SH-SY5Y (cell line): ENCODE measurements around the gene AK4.

Source experiments
- GATA2 ChIP-seq: IDR thresholded peaks from 2 replicates; pipeline ENCODE4 v1.6.1; 2011; ENCODE audit warnings: mild to moderate bottlenecking, low read depth, low read length
- GATA3 ChIP-seq: IDR thresholded peaks from 2 replicates; pipeline ENCODE4 v1.6.1; 2011; ENCODE audit warnings: low read depth, mild to moderate bottlenecking, low read length, moderate library complexity

Gene AK4

DNA sequence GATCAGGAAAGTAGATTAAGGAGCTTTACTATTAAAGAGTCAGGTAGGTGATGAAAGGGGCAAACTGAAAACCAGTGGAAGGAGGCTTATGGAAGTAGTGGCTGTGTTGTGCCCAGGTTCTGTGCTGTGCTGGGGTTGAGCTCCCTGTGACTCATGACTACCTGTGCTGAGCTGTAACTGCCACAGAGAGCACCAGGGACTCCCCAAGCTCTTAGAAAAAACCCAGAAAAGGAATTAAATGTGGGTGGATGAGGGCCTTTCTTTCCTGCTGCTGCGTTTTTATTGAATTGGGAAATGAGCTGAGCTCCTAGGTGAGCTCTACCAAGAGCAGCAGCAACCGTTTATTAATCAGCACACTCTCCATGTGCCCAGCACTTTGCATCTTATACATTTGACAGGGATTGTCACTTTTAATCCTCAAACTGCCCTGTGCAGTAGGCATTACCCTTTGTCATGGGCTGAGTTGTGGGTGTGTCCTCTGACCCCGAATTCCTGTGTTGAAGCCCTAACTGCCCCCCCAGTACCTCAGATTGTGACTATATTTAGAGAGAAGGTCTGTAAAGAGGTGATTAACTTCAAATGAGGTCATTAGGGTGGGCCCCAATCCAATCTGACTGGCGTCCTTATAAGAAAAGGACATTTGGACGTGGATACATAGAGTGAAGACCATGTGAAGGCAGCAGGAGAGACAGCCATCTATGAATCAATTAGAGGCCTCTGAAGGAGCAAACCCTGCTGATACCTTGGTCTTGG is 65.4 kb downstream of the AK4 start:
- TF ChIP-seq GATA3 (no peak), GATA2 (no peak)

DNA sequence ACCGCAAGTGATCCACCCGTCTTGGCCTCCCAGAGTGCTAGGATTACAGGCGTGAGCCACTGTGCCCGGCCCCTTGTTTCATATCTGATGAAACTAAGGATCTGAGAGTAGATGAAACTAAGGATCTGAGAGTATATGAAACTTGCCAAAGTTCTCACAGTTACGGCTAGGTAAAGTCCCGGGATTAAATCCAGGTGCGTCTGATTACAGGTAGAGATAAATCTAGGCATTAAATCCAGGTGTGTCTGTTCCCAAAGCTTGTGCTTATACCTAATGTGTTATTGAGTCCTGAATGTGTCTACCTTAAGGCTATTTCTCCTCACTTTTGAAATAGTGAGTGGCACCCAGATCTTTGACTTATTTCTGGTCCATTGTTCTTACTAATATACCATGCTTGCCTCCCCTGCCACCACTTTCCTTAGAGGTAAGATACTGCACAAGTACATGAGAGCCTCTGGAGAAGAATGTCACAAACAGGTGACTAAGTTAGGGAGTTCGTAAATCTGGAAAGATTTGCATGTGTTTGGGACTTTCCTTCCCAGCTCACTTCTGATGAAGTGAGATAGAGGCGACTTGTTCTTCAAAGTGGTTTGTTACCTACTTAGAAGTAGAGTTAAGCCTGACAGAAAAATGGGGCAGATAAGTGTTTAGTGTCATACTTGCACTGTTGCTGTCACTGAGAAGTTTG is 66.5 kb downstream of the AK4 start:
- TF ChIP-seq GATA3 (no peak), GATA2 (no peak)

DNA sequence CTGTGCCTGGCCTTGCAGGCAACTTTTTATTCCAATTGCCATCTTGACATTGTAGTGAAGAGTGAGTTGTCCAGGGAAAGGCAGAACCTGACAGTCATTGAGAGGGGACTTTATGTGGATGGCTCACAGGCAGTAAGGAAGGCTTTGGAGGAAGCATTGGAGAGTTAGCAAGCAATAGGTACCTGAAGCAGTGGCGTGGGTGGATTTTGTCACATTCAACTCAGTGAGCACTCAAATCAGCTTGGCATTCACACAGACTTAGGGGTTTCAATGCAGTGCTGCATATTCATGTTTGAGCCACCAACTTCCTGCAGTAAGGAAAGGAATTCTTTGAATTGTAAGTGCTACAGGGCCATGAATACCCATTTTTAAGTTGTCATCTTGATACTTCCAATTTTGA is 69.0 kb downstream of the AK4 start:
- TF ChIP-seq GATA3, result no peak
- TF ChIP-seq GATA2, result no peak

DNA sequence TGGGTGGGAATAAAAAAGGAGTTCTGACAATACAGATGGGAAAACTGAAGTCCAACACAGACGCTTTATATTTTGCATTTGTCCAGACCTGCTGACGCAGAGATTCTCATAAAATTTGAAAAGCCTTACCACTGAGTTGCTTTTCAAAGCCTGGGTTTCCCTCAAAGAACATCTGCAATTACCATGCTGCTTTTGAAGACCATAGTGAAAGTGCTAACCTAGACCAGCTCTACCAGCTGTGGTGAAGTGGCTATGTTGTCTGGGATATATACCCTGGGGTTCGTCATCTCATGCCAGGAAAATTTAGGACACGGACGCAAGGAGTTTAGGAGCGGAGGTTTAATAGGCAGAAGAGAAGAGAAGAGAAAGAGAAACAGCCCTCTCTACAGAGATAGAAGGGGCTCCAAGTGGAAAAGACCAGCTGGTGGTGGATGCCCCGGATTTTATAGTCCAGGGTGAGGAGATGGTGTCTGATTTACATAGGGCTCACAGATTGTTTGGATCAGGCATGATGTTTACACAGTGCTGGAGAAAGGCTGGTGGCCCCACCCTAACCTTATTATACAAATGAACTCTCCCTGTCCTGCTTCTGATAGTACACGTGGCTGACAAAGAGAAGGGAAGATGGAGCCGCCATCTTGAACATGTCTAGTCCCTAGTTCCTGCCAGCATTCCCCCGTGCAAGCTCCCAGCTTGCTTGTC is 73.8 kb downstream of the AK4 start:
- TF ChIP-seq GATA3, result no peak
- TF ChIP-seq GATA2, result no peak

DNA sequence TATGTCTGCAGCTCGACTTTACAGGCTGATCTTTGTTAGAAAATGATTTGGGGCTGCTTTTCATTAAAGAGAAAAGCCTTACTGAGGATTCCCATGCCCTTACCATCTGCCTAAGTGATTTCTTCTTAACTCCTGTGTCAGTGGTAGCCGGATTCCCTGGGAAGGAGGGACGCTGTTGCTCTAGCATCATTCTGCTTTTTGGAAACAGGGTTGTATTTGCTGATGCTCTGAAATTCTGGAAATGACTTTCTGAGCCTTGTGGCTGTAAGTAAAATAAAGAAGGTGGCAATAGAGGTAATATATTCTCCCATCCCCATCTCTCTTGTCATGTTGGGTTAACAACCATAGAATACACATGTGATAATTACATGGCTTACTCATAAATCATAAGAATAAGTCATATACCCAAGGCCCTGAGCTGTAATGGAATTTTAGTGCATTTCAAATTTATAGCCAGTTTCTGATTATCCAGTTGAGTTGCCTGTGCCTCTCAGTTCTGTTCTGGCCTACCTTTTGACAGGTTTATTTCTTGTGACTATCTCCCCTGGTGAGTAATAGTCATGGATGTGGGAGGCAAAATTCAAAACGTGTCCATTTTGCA is 74.4 kb downstream of the AK4 start:
- TF ChIP-seq GATA2, result no peak
- no peak for TF ChIP-seq GATA3

DNA sequence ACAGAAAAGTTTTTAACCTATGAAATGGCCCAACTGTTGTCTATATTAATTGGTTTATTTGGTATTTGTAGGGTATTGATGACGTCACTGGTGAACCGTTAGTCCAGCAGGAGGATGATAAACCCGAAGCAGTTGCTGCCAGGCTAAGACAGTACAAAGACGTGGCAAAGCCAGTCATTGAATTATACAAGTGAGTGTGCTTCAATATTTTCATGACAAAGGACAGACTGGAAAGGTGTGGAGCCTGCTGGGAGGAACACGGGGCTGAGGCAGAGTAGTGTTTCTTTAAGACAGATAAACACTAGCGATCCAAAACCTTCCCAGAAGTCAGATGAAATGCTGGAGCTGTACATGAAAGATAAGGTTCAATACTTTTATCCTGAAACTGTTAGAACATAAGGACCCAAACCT is 76.7 kb downstream of the AK4 start:
- no peak for TF ChIP-seq GATA2
- TF ChIP-seq GATA3, result no peak

DNA sequence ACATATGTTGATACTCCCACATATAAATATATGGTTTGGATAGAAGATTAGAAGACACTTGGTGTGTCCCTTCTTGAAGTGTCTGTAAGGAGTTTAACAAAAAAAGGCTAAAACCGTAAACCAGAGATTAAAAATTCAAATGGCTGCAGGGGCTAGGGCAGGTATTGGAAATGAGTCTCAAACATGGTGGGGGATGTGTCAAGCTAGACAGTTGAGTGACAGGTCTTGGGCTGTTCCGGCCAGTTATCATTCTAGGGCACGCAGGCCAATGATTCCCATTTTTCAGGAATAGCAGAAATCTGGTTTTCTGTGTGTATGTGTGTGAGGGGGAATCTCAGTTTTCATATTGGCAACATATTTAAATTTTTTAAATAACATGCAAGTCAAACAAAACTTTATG is 77.2 kb downstream of the AK4 start:
- no peak for TF ChIP-seq GATA2

DNA sequence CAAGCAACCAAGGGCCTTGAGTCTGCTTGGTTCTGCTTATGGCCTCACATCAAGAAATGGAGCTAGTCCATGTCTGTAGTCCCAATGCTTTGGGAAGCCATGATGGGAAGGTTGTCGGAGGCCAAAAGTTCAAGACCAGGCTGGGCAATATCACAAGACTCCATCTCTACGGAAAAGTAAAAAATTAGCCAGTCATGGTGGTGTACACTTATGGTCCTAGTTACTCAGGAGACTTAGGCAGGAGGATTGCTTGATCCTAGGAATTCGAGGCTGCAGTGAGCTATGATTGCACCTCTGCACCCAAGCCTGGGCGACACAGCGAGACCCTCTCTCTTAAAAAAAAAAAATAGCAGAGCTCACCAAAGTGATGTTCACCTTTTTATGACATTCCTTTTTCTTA is 81.2 kb downstream of the AK4 start:
- no peak for TF ChIP-seq GATA3
- no peak for TF ChIP-seq GATA2

DNA sequence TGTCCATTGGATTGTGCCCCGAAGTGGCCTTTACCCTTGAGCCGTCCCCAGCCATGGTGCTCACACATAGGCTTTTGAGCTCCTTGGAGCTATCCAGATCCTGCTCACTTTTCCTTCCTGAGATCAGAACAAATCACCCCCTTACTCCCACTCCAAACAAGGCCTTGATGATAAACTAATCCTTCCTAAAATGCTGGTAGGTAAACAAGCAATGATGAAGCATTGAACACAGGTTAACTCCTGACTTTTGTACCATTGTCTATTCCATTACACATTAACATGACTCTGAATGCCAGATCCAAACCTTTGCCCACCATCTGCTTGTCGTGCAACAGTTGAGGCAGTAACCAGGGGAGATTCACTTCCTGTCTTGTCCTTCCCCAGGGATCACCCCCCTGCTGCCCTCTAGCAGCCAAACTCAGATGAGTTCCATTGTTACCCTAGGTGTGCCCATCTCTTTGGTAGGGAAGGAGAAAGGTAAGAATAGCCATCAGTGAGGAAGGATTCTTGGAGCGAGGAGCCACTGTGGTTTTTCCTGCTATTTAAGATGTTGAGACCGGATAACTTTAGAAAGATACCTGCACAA is 81.8 kb downstream of the AK4 start:
- no peak for TF ChIP-seq GATA3
- TF ChIP-seq GATA2, result no peak

DNA sequence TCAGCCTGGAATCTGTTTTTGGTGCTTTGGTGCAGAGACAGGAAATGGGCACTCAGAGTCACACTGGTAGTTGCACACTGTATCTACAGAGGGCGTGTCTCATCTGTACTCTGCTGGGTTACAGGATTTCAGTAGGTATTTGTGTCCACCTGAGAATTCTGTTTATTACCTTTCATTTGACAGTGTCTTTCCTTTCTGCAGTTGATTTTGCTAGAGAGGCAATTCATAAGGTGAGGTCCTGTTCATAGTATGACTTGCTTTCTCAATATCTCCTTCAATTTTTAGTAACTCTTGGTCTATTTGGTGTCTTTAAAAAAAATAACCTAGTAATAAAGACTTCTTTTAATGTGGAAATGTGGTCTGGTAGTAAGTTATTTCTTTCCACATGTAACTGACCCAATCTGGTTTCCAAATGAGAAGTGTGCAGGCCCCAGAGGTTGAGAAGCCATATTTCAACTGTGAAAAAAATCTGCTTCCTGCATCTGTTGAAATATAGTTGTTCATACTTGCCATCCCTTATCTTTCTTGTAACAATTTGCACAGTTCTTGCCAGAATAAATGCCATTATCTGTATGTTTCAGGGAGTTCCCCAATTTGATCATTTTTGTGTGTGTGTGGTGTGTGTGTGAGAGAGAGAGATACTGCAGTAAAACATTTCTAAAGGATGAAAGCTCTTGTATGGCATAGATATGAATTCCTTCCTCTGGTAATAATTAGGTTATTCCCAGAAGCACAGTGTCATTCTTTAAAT is 82.9 kb downstream of the AK4 start:
- no peak for TF ChIP-seq GATA2
- no peak for TF ChIP-seq GATA3

DNA sequence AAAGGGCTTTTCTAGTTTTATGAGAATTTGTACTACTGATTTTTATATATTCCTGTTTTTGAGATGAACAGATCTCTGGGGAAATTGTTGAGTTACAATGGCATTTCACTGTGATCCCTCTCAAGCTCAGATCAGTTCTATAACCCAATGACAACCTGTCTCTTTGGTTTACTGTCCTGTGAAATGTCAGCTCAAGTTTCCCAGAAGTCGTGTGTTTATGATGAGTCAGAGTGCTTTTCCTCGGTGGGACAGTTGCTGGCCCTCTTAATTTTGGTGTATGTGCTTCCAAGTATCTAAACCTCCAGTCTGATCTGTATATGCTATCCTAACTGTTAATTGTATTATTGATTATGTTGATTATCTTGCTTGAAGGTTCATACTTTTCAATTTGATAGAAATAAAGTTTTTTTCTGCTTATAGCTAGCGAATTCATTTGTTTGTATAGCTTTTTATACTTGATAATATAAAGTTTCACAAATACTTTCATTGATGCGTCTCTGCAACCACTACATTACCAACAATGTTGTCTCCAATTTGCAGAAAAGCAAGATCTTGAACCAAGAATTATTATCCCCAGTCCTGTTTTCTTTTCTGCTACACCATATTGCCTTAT is 83.8 kb downstream of the AK4 start:
- no peak for TF ChIP-seq GATA2
- no peak for TF ChIP-seq GATA3

DNA sequence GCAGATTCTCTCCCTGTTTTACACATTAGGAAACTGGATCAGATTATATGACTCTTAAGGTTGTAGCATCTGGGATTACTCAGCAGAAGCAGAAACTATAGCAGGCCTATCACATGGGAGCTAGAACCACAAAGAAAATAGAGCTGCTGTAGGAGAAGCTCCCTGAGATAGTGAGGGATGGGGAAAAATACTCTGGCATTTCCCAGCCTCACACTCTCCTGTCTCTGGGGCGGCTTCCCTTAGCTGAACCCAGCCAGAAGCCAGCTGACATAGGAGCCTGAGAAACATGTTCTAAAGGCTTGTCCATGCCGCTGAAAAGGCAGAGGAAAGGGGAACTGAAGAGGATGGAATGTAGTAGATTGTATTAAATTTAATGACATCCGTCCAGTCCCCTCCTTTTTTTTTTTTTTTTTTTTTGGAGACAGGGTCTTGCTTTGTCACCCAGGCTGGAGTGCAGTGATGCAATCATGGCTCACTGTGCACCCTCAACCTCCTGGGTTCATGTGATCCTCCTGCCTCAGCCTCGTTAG is 84.5 kb downstream of the AK4 start:
- TF ChIP-seq GATA2 (no peak), GATA3 (no peak)

DNA sequence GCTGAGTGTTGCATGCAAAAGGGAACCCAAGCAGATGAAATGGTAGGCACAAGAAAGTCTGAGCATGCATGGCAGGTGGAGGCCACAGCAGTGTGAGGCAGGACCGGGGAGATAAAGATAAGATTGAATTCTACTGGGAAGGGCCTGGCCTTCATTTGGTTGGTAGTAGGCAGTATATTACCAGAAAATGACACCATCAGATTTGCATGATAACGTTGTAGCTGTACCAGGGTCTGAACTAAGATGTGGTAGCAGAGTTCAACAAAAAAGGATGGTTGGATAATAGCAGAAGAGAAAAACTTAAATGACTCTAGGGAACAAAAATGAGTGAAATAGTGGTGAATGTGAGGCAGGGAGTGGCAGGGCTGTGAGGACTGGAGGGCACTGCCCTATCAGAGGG is 85.8 kb downstream of the AK4 start:
- peak; percentile 45; the same call in 1 of the 2 replicates for TF ChIP-seq GATA2
- no peak for TF ChIP-seq GATA3
